K562 (cell line): ENCODE data around the gene SCUBE2. TPM values are rescaled to one million over a fixed set of nuclear protein-coding genes. Genes with fewer than 3 reads are reported as not detected.

Experiments used
- ATAC-seq: fragments of 200-7000 bp; cut with Tn5 transposase; 3 replicates; pipeline ENCODE4 v1.9.1; 2020; ENCODE audit warnings: moderate library complexity
- BruUV-seq: library from RNA; stranded (reverse); fragments of 400-500 nt; replicated peaks from 2 replicates; lab custom pipeline; 2021; lab: Mats Ljungman, UMichigan
- CTCF ChIA-PET: fragments of 300-600 bp; formaldehyde crosslinking; extraction: SDS; loops from one replicate; lab custom pipeline; 2021; ENCODE audit warnings: low intra/inter-chr PET ratio; lab: Yijun Ruan, JAX
- POLR2A ChIA-PET: fragments of 300-600, 350-650 bp; sonication (Branson Sonifier 250); formaldehyde crosslinking; extraction: SDS; loops from one replicate; lab custom pipeline; 2021; ENCODE audit warnings: antibody characterized with exemption, inconsistent platforms; lab: Yijun Ruan, JAX
- DNase-seq, 4 experiments: peaks; one replicate each; pipeline versions ENCODE4 v3.0.0 to v3.0.0-alpha.2; 2011 to 2018; ENCODE audit warnings: low spot score in 3 of 4, mixed read lengths in 3 of 4; ENCODE audit errors: extremely low read depth in 1 of 4
- FAIRE-seq: peaks from 2 replicates; lab custom pipeline; 2011; peaks lifted over from hg19 to GRCh38; lab: Jason Lieb, UNC
- H2AFZ ChIP-seq: 2 replicates; pipeline ENCODE4 v1.6.0; 2011; ENCODE audit warnings: low read depth, low read length, control low read depth, inconsistent platforms
- H3K27ac ChIP-seq: fragments of 200-600 bp; 3 replicates; pipeline ENCODE4 v1.8.0; 2011; ENCODE audit warnings: low read depth, mild to moderate bottlenecking, control low read depth, inconsistent platforms, low read length, moderate library complexity, mixed read lengths; ENCODE audit errors: extremely low read depth
- H3K27me3 ChIP-seq, 2 experiments: fragments of 300-600 bp in 1 of 2; 2 replicates in 1 of 2; 3 replicates in 1 of 2; pipeline versions ENCODE4 v1.6.0 to v1.8.0; 2011; ENCODE audit warnings: inconsistent platforms in 2 of 2, low read length in 2 of 2, mild to moderate bottlenecking in 1 of 2, mixed read lengths in 1 of 2, moderate library complexity in 1 of 2; ENCODE audit not compliant: control insufficient read depth in 2 of 2, insufficient read depth in 2 of 2
- H3K36me3 ChIP-seq: fragments of 300-600 bp; 3 replicates; pipeline ENCODE4 v1.8.0; 2011; ENCODE audit warnings: mild to moderate bottlenecking, low read length, inconsistent platforms; ENCODE audit not compliant: control insufficient read depth, insufficient read depth
- H3K4me1 ChIP-seq, 2 experiments: fragments of 200-600 bp in 1 of 2; replicated peaks in 1 of 2; 2 replicates in 1 of 2; 3 replicates in 1 of 2; pipeline versions ENCODE4 v1.5.1 to v1.8.0; 2011; ENCODE audit warnings: inconsistent platforms in 2 of 2, low read length in 2 of 2, mild to moderate bottlenecking in 1 of 2, mixed read lengths in 1 of 2, moderate library complexity in 1 of 2; ENCODE audit not compliant: control insufficient read depth in 2 of 2, insufficient read depth in 2 of 2
- H3K4me2 ChIP-seq: 2 replicates; pipeline ENCODE4 v1.6.1; 2011; ENCODE audit warnings: low read length, control low read depth, inconsistent platforms, mixed read lengths; ENCODE audit not compliant: insufficient read depth
- H3K4me3 ChIP-seq: fragments of 200-600 bp; sonication (generic), shearing (Covaris generic); 2 replicates; pipeline ENCODE4 v1.5.1; 2016; ENCODE audit warnings: control low read depth, inconsistent platforms
- H3K79me2 ChIP-seq: fragments of 200-600 bp; 3 replicates; pipeline ENCODE4 v1.8.0; 2011; ENCODE audit warnings: low read length, inconsistent platforms; ENCODE audit not compliant: control insufficient read depth, insufficient read depth
- H3K9ac ChIP-seq, 2 experiments: 2 replicates each; pipeline versions ENCODE4 v1.6.0 to v1.6.1; 2011; ENCODE audit warnings: low read depth in 2 of 2, low read length in 2 of 2, control low read depth in 1 of 2, inconsistent platforms in 1 of 2, mild to moderate bottlenecking in 1 of 2, mixed read lengths in 1 of 2; ENCODE audit not compliant: insufficient read depth in 1 of 2
- H3K9me1 ChIP-seq: one replicate; pipeline ENCODE4 v1.6.0; 2011; ENCODE audit warnings: inconsistent platforms, mild to moderate bottlenecking, low read length, moderate library complexity; ENCODE audit not compliant: control insufficient read depth, insufficient read depth
- H3K9me3 ChIP-seq: replicated peaks from 2 replicates; pipeline ENCODE4 v1.5.1; 2011; ENCODE audit warnings: low read depth, low read length, inconsistent platforms; ENCODE audit not compliant: control insufficient read depth, insufficient read depth
- H4K20me1 ChIP-seq: replicated peaks from 2 replicates; pipeline ENCODE4 v1.6.1; 2011; ENCODE audit warnings: low read length, inconsistent platforms, mixed read lengths; ENCODE audit not compliant: control insufficient read depth, insufficient read depth
- ARID3B ChIP-seq: fragments of 250-450 bp; sonication (Bioruptor Pico); IDR thresholded peaks from 2 replicates; pipeline ENCODE4 v1.4.0; 2020; ENCODE audit warnings: borderline replicate concordance
- ATF2 ChIP-seq: sonication (generic); formaldehyde crosslinking; IDR thresholded peaks from 2 replicates; pipeline ENCODE4 v1.8.1; 2022; ENCODE audit warnings: missing genetic modification reagents
- DMBX1 ChIP-seq: fragments of 250-450 bp; sonication (Bioruptor Pico); IDR thresholded peaks from 2 replicates; pipeline ENCODE4 v1.8.0; 2022; ENCODE audit warnings: inconsistent platforms, mild to moderate bottlenecking, moderate library complexity, borderline replicate concordance
- GMEB1 ChIP-seq: fragments of 250-450 bp; sonication (Bioruptor Pico); IDR thresholded peaks from 2 replicates; pipeline ENCODE4 v1.4.0; 2020; ENCODE audit warnings: mild to moderate bottlenecking
- PYGO2 ChIP-seq: fragments of 450-650 bp; IDR thresholded peaks from 2 replicates; pipeline ENCODE4 v1.6.1; 2016; ENCODE audit warnings: mild to moderate bottlenecking, missing genetic modification characterization, moderate library complexity, missing compliant biosample characterization
- WGBS: fragments of 100-300 bp; shearing (Covaris generic); methylation state at CpG from one replicate; pipeline ENCODE4 v1.1.6; 2016; ENCODE audit warnings: low coverage, mixed read lengths; ENCODE audit not compliant: insufficient coverage; ENCODE audit errors: missing lambda C conversion rate; 5-methylcytosine and 5-hydroxymethylcytosine counted together
- in situ Hi-C: fragments of 300-500 bp; cut with MboI; formaldehyde crosslinking; loops from 4 replicates; pipeline ENCODE4 v1.15.0; 2018; ENCODE audit warnings: inconsistent platforms, mixed read lengths
- intact Hi-C: fragments of 100-400 bp; cut with micrococcal nuclease; formaldehyde crosslinking; loops from 2 replicates; pipeline ENCODE4 v1.14.2; 2022
- polyA plus RNA-seq, 8 experiments: library from polyadenylated mRNA; depleted of rRNA in 4 of 8; stranded (reverse) in 5 of 8; unstranded in 3 of 8; fragments of >200 nt; fragmentation: Nextera tagmentation in 2 of 8; fragmentation: Illumina TruSeq in 1 of 8; extraction: Ambion mirVana in 2 of 8; extraction: Trizol in 1 of 8; gene quantifications; 2 replicates each; pipeline versions ENCODE4 v1.2.1 to v1.2.3, GENCODE V29; 2011 to 2014; ENCODE audit warnings: inconsistent platforms in 1 of 8, missing spikeins in 1 of 8
- total RNA-seq, 7 experiments: library from RNA; depleted of rRNA in 6 of 7; stranded (reverse); fragments of >200 nt in 6 of 7; fragmentation: Illumina TruSeq in 2 of 7; extraction: Trizol in 2 of 7; gene quantifications; 2 replicates each; pipeline versions ENCODE4 v1.2.1 to v1.2.3, GENCODE V29; 2011 to 2021; ENCODE audit warnings: low replicate concordance in 1 of 7

The SCUBE2 gene
- total and polyA plus RNA-seq, 9 of the 15 experiments (the other 6 are each of a cell fraction or from before 2014, with no cell fraction given): 0.06 to 0.40 (median 0.07) TPM; not detected in 6

- WGBS: 65% methylated on average over 2 of the region's 2 CpGs
- CTCF ChIA-PET: no interaction called here
- Histone ChIP-seq H3K4me3 (no peak overlapping the region), H3K36me3 (peaks cover 5% of the 10 kb centered on the region; the same call in 1 of the 3 replicates), H3K9me3 (no peaks in the 10 kb centered on the region), H3K79me2 (no peaks in the 10 kb centered on the region), H3K9me1 (no peaks in the 10 kb centered on the region), H2AFZ (no peak overlapping the region), H3K27ac (no peak overlapping the region), H3K4me1 (peaks cover 0 to 12% of the 10 kb centered on the region in 2 experiments; a peak in 3 of 5 replicates), H4K20me1 (no peaks in the 10 kb centered on the region), H3K9ac (no peak overlapping the region), H3K27me3 (no peaks in the 10 kb centered on the region), H3K4me2 (no peak overlapping the region)
- FAIRE-seq (no peak), ATAC-seq (no peak), DNase-seq (no peak)
- in situ Hi-C loops (no loop called here), intact Hi-C loops (no loop called here)
- TF ChIP-seq ARID3B (CRISPR knock-in tag): no peak
- no peak for TF ChIP-seq GMEB1 (CRISPR knock-in tag)
- TF ChIP-seq PYGO2 (tag): no peak
- TF ChIP-seq DMBX1: no peak
- TF ChIP-seq ATF2 (CRISPR knock-in tag): no peak
- POLR2A ChIA-PET: interaction anchor here (0.6 to 1.2 kb wide), 2 partner anchors 11 to 736 kb away, joined by 3 read pairs; no protein-coding TSS in a partner anchor
- BruUV-seq: no TSS peak
Measured at GRCh38 chr11:8983552-8983951, 107.8 kb downstream of the SCUBE2 start.
